Activated T-cell treated with anti-CD3 and anti-CD28 coated beads, Interleukin-2, amount 50 U/mL, for 4 hours (primary cell): ENCODE results near the gene PPP2R5A. TPM values are rescaled to one million over a fixed set of nuclear protein-coding genes. Genes with fewer than 3 reads are reported as not detected.

Source experiments
- total RNA-seq, 3 donors: library from RNA; stranded (reverse); gene quantifications; one replicate each; pipeline ENCODE4 v1.2.1, GENCODE V29; 2021

PPP2R5A gene
- total RNA-seq, 3 donors from 2014 or later: 36.2 to 41.4 (median 41.0) TPM

Other genes starting within 250 kb of the PPP2R5A start
- gene INTS7, start 249.9 kb upstream of the PPP2R5A start, total RNA-seq: 10 to 100 TPM; 28.0 to 35.8 (median 29.5) TPM
- gene DTL, start 249.7 kb upstream of the PPP2R5A start, total RNA-seq: 10 to 100 TPM; 47.7 to 74.5 (median 65.2) TPM
- gene PACC1, start 129.5 kb downstream of the PPP2R5A start, total RNA-seq: 10 to 100 TPM; 13.2 to 16.4 (median 14.9) TPM
- gene NENF, start 147.5 kb downstream of the PPP2R5A start, total RNA-seq: 10 to 100 TPM; 26.4 to 29.3 (median 28.9) TPM